ENCODE measurements around the gene TMEM273.

The TMEM273 gene

GRCh38 chr10:49164559-49165188 lies 23.5 kb downstream of the TMEM273 start:
- peak; percentile 76 for DNase-seq (ENCODE audit: low read depth)
- TF ChIP-seq CTCF (conservative IDR thresholded peaks at IDR 0.05; ENCODE audit: low read depth, low read length): peak; percentile 93
- no peak overlapping the region for H3K4me3 ChIP-seq (ENCODE audit: low read depth, low read length)

- no peak overlapping the region for H3K4me3 ChIP-seq (ENCODE audit: low read depth, low read length)
- TF ChIP-seq CTCF (conservative IDR thresholded peaks at IDR 0.05; ENCODE audit: low read depth, low read length): no peak
- peak; percentile 35 for DNase-seq (ENCODE audit: low read depth)
Measured at GRCh38 chr10:49163741-49164140, 24.4 kb downstream of the TMEM273 start.

GRCh38 chr10:49162761-49163310 lies 25.4 kb downstream of the TMEM273 start:
- no peak for TF ChIP-seq CTCF (conservative IDR thresholded peaks at IDR 0.05; ENCODE audit: low read depth, low read length)
- DNase-seq (ENCODE audit: low read depth): no peak
- no peak overlapping the region for H3K4me3 ChIP-seq (ENCODE audit: low read depth, low read length)

- no peak for TF ChIP-seq CTCF (conservative IDR thresholded peaks at IDR 0.05; ENCODE audit: low read depth, low read length)
- H3K4me3 ChIP-seq (ENCODE audit: low read depth, low read length): no peak overlapping the region
- no peak for DNase-seq (ENCODE audit: low read depth)
Measured at GRCh38 chr10:49162063-49162462, 26.1 kb downstream of the TMEM273 start.

GRCh38 chr10:49161411-49161997 lies 26.7 kb downstream of the TMEM273 start:
- peak; percentile 79 for DNase-seq (ENCODE audit: low read depth)
- H3K4me3 ChIP-seq (ENCODE audit: low read depth, low read length): no peak overlapping the region
- peak; percentile 69 for TF ChIP-seq CTCF (conservative IDR thresholded peaks at IDR 0.05; ENCODE audit: low read depth, low read length)

- no peak overlapping the region for H3K4me3 ChIP-seq (ENCODE audit: low read depth, low read length)
- no peak for TF ChIP-seq CTCF (conservative IDR thresholded peaks at IDR 0.05; ENCODE audit: low read depth, low read length)
- no peak for DNase-seq (ENCODE audit: low read depth)
Measured at GRCh38 chr10:49160814-49161213, 27.4 kb downstream of the TMEM273 start.

GRCh38 chr10:49160110-49160509 lies 28.1 kb downstream of the TMEM273 start:
- no peak for TF ChIP-seq CTCF (conservative IDR thresholded peaks at IDR 0.05; ENCODE audit: low read depth, low read length)

More at GRCh38 chr10:49160110-49160509, 28.1 kb downstream of the TMEM273 start:
- no peak overlapping the region for H3K4me3 ChIP-seq (ENCODE audit: low read depth, low read length)
- no peak for DNase-seq (ENCODE audit: low read depth)

All from choroid plexus epithelial cell (primary cell).